ENCODE measurements around the gene COL4A5. TPM values are rescaled to one million over a fixed set of nuclear protein-coding genes. Genes with fewer than 3 reads are reported as not detected.

Gene COL4A5
- total RNA-seq, 2 experiments from 2014 or later, result not detected

- Mint-ChIP-seq H3K4me1 (ENCODE audit: low read depth) (no peaks in the 10 kb centered on the region), H3K4me3 (no peak overlapping the region), H3K36me3 (ENCODE audit: low read depth) (no peaks in the 10 kb centered on the region), H3K9me3 (no peaks in the 10 kb centered on the region), H3K27me3 (no peaks in the 10 kb centered on the region), H3K27ac (no peak overlapping the region)
- Histone ChIP-seq H3K27ac (ENCODE audit: low read depth in 1 of 2, low read length in 2 of 2) (no peak overlapping the region), H3K9me3 (ENCODE audit: control insufficient read depth in 1 of 2, insufficient read depth in 1 of 2, low read length in 2 of 2) (peaks cover 0 to 4% of the 10 kb centered on the region in 2 experiments), H3K4me1 (ENCODE audit: insufficient read depth, low read length) (no peaks in the 10 kb centered on the region), H3K36me3 (ENCODE audit: insufficient read depth, low read length) (no peaks in the 10 kb centered on the region), H3K4me3 (ENCODE audit: low read length) (no peak overlapping the region), H3K27me3 (ENCODE audit: control insufficient read depth in 1 of 2, insufficient read depth in 2 of 2, low read length in 2 of 2) (no peaks in the 10 kb centered on the region)
- TF ChIP-seq CTCF (IDR thresholded peaks at IDR 0.05), result no peak
- ChIA-PET CTCF (no interaction called here), POLR2A (no interaction called here)
- no peak for ATAC-seq (ENCODE audit: poor library complexity)
- no peak for DNase-seq
- intact Hi-C loops (cut with DNase I, micrococcal nuclease), result no loop called here
Measured at GRCh38 chrX:108641589-108642272, 202.1 kb downstream of the COL4A5 start.

GRCh38 chrX:108642273-108642628 is 202.6 kb downstream of the COL4A5 start:
- POLR2A ChIA-PET, result no interaction called here
- intact Hi-C loops (cut with DNase I, micrococcal nuclease), result no loop called here
- DNase-seq (no peak), ATAC-seq (ENCODE audit: poor library complexity) (no peak)
- H3K9me3 ChIP-seq (ENCODE audit: control insufficient read depth in 1 of 2, insufficient read depth in 1 of 2, low read length in 2 of 2), result peaks cover 0 to 4% of the 10 kb centered on the region in 2 experiments
- no peak overlapping the region for H3K4me3 ChIP-seq (ENCODE audit: low read length)
- Mint-ChIP-seq H3K4me1 (ENCODE audit: low read depth) (no peaks in the 10 kb centered on the region), H3K9me3 (no peaks in the 10 kb centered on the region), H3K36me3 (ENCODE audit: low read depth) (no peaks in the 10 kb centered on the region), H3K4me3 (no peak overlapping the region), H3K27me3 (no peaks in the 10 kb centered on the region), H3K27ac (no peak overlapping the region)
- no peak overlapping the region for H3K27ac ChIP-seq (ENCODE audit: low read depth in 1 of 2, low read length in 2 of 2)
- no peak for TF ChIP-seq CTCF (IDR thresholded peaks at IDR 0.05)
- no peaks in the 10 kb centered on the region for H3K36me3 ChIP-seq (ENCODE audit: insufficient read depth, low read length)
- CTCF ChIA-PET, result no interaction called here
- H3K27me3 ChIP-seq (ENCODE audit: control insufficient read depth in 1 of 2, insufficient read depth in 2 of 2, low read length in 2 of 2), result no peaks in the 10 kb centered on the region
- no peaks in the 10 kb centered on the region for H3K4me1 ChIP-seq (ENCODE audit: insufficient read depth, low read length)

GRCh38 chrX:108664701-108665100 is 225.1 kb downstream of the COL4A5 start:
- H3K27ac Mint-ChIP-seq, result no peak overlapping the region
- no peaks in the 10 kb centered on the region for H3K9me3 ChIP-seq (ENCODE audit: control insufficient read depth in 1 of 2, insufficient read depth in 1 of 2, low read length in 2 of 2)
- H3K4me1 ChIP-seq (ENCODE audit: insufficient read depth, low read length), result no peaks in the 10 kb centered on the region
- H3K9me3 Mint-ChIP-seq, result no peaks in the 10 kb centered on the region
- H3K27me3 Mint-ChIP-seq, result no peaks in the 10 kb centered on the region
- H3K36me3 Mint-ChIP-seq (ENCODE audit: low read depth), result no peaks in the 10 kb centered on the region
- POLR2A ChIA-PET, result no interaction called here
- no peak overlapping the region for H3K27ac ChIP-seq (ENCODE audit: low read depth in 1 of 2, low read length in 2 of 2)
- DNase-seq (no peak), ATAC-seq (ENCODE audit: poor library complexity) (no peak)
- no peaks in the 10 kb centered on the region for H3K36me3 ChIP-seq (ENCODE audit: insufficient read depth, low read length)
- H3K27me3 ChIP-seq (ENCODE audit: control insufficient read depth in 1 of 2, insufficient read depth in 2 of 2, low read length in 2 of 2), result no peaks in the 10 kb centered on the region
- no peak for TF ChIP-seq CTCF (IDR thresholded peaks at IDR 0.05)
- intact Hi-C loops (cut with DNase I, micrococcal nuclease), result no loop called here
- no peaks in the 10 kb centered on the region for H3K4me1 Mint-ChIP-seq (ENCODE audit: low read depth)
- H3K4me3 Mint-ChIP-seq, result no peak overlapping the region
- CTCF ChIA-PET, result no interaction called here
- H3K4me3 ChIP-seq (ENCODE audit: low read length), result no peak overlapping the region
